H1 (cell line): ENCODE data around the gene SSTR3. TPM values are rescaled to one million over a fixed set of nuclear protein-coding genes. Genes with fewer than 3 reads are reported as not detected.

Source experiments
- EP300 ChIP-seq, 2 experiments: IDR thresholded peaks; 1 replicate in 1 of 2; 2 replicates in 1 of 2; pipeline ENCODE4 v1.6.1; 2011 to 2012; ENCODE audit warnings: low read depth in 2 of 2, low read length in 2 of 2, mild to moderate bottlenecking in 2 of 2, borderline replicate concordance in 1 of 2, inconsistent platforms in 1 of 2, moderate library complexity in 1 of 2
- RXRA ChIP-seq: IDR thresholded peaks from 2 replicates; pipeline ENCODE4 v1.6.1; 2011; ENCODE audit warnings: low read depth, mild to moderate bottlenecking, low read length, moderate library complexity; ENCODE audit not compliant: insufficient read depth
- TBP ChIP-seq: IDR thresholded peaks from 2 replicates; pipeline ENCODE4 v1.6.1; 2011; ENCODE audit warnings: low read depth, low read length, improper control_type of control experiment
- polyA plus RNA-seq, 7 experiments: library from polyadenylated mRNA; depleted of rRNA in 3 of 7; stranded (reverse) in 5 of 7; unstranded in 2 of 7; fragments of >200 nt in 5 of 7; fragments of 200-250 nt in 2 of 7; gene quantifications; 1 replicate in 5 of 7; 2 replicates in 1 of 7; 4 replicates in 1 of 7; pipeline versions ENCODE4 v1.2.1 to v1.2.3, GENCODE V29; 2011 to 2013; ENCODE audit warnings: missing spikeins in 2 of 7, mixed read lengths in 2 of 7
- total RNA-seq: library from RNA; stranded (reverse); fragmentation: NEBNext Ultra II Directional; extraction: Animal tissue kit (Norgen Biotek cat#: 25700); gene quantifications from 2 replicates; pipeline ENCODE4 v1.2.1, GENCODE V29; 2021
- TF ChIP-seq, protein P1 (sequence below): IDR thresholded peaks from 2 replicates; pipeline ENCODE4 v1.6.1; 2012; ENCODE audit warnings: low read length, inconsistent platforms

The SSTR3 gene
- total and polyA plus RNA-seq, 2 of the 8 experiments (the other 6 are each of a cell fraction or from before 2014, with no cell fraction given) = 0.22 to 0.77 TPM

- TF ChIP-seq, protein P1, sequence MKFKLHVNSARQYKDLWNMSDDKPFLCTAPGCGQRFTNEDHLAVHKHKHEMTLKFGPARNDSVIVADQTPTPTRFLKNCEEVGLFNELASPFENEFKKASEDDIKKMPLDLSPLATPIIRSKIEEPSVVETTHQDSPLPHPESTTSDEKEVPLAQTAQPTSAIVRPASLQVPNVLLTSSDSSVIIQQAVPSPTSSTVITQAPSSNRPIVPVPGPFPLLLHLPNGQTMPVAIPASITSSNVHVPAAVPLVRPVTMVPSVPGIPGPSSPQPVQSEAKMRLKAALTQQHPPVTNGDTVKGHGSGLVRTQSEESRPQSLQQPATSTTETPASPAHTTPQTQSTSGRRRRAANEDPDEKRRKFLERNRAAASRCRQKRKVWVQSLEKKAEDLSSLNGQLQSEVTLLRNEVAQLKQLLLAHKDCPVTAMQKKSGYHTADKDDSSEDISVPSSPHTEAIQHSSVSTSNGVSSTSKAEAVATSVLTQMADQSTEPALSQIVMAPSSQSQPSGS = no peak
- TF ChIP-seq TBP (no peak), RXRA (no peak), EP300 (IDR thresholded peaks at IDR 0.05; ENCODE audit: borderline replicate concordance in 1 of 2, low read depth in 2 of 2, low read length in 2 of 2) (no peak)
These were observed 5.1 kb downstream of the SSTR3 start (continued) for GRCh38 chr22:37206841-37207821.
